ENCODE data around the gene TP53TG3E. TPM values are rescaled to one million over a fixed set of nuclear protein-coding genes. Genes with fewer than 3 reads are reported as not detected.
"Not testable (repeated sequence)": the region's sequence is repeated elsewhere in the genome, so short reads cannot be mapped to it uniquely, and the experiment has no call there.

Gene TP53TG3E, protein sequence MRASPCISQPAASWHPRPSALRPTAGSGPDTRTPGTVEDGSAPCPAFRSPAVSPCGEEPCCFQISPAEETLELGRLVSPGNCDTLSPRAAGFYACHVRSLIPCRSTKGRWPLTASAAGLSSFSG
- total RNA-seq (2013; cell fraction: nucleolus; rRNA removed): not detected in 2 replicates
- total RNA-seq (2014; rRNA removed): not detected in 2 replicates
- total RNA-seq (2014; rRNA removed; fragmentation: Illumina TruSeq; extraction: Trizol): not detected in 2 replicates
- total RNA-seq (2021): not detected in 2 replicates
- polyA plus RNA-seq (2011; ENCODE audit: low read depth): not detected
- not detected in 2 replicates for polyA plus RNA-seq (2011; rRNA removed)
- polyA plus RNA-seq (2011; cell fraction: cytosol; rRNA removed): not detected in 2 replicates
- not detected in 2 replicates for polyA plus RNA-seq (2011; cell fraction: nucleus; rRNA removed)
- not detected in 2 replicates for polyA plus RNA-seq (2012)
- not detected in 2 replicates for polyA plus RNA-seq (2014; fragmentation: Illumina TruSeq; extraction: Trizol)
- polyA plus RNA-seq (2014; fragmentation: Nextera tagmentation; extraction: Ambion mirVana): not detected
- polyA plus RNA-seq (2014; rRNA removed): not detected in 2 replicates
- polyA plus RNA-seq (2016; fragmentation: Nextera tagmentation; extraction: Ambion mirVana): not detected
- not detected in 2 replicates for polyA minus RNA-seq (2011; rRNA and poly(A)+ RNA removed)
- not detected in 2 replicates for polyA minus RNA-seq (2011; cell fraction: cytosol; rRNA and poly(A)+ RNA removed)
- polyA minus RNA-seq (2011; cell fraction: nucleus; rRNA and poly(A)+ RNA removed): not detected in 2 replicates
- not detected for Bru-seq, nascent RNA
- not detected for BruChase-seq, experiment 1, labeled RNA remaining after a 6-hour chase
- not detected for BruChase-seq, experiment 2, labeled RNA remaining after a 2-hour chase
- long read RNA-seq, experiment 1: 0 reads
- long read RNA-seq, experiment 2: 0 reads

DNA sequence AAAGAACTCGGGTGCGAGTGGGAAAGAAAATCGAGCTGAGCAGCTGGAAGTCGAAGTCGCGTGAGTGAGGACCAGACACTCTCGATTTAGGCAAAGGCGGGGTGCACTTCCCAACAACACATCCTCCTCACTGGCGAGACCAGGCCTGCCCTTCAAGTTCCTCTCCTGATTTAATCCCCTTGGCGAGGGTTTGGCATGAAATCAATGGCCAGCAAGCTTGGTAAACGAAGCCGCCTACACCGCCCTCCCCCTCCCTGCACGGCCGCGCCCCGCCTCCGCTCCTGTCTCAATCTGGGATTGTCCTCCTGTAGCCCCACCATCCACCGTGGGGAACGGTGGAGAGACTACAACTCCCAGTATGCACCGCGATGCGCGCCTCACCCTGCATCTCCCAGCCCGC is at the start of gene TP53TG3E:
Gene TP53TG3E, plus strand, starts transcription at position 301 of the 400 bp plus-strand sequence. Its CDS starts 68 bp downstream, at position 369.
- H3K36me3 ChIP-seq (ENCODE audit: control insufficient read depth in 2 of 2, insufficient read depth in 2 of 2, low read length in 1 of 2); H2AFZ ChIP-seq (ENCODE audit: control insufficient read depth, low read depth, low read length); POLR2A ChIA-PET; CTCF ChIA-PET; H3K27me3 ChIP-seq (replicated peaks in 1 of 2; ENCODE audit: control insufficient read depth in 2 of 2, insufficient read depth in 2 of 2, low read length in 1 of 2); H3K9ac ChIP-seq (ENCODE audit: control insufficient read depth, insufficient read depth, low read length); SMC1A ChIA-PET (ENCODE audit: uncharacterized antibody, unreplicated experiment); H4K20me1 ChIP-seq (ENCODE audit: control insufficient read depth, insufficient read depth); H3K4me3 ChIP-seq; BruUV-seq (replicated peaks); H3K79me2 ChIP-seq (ENCODE audit: control insufficient read depth, insufficient read depth, low read length); intact Hi-C loops (cut with micrococcal nuclease; ENCODE audit: unreplicated experiment); H3K27ac ChIP-seq (ENCODE audit: control insufficient read depth, insufficient read depth); H3K4me1 ChIP-seq (ENCODE audit: control insufficient read depth, insufficient read depth, low read length); H3K4me2 ChIP-seq (ENCODE audit: control insufficient read depth, insufficient read depth); RAD21 ChIA-PET (ENCODE audit: unreplicated experiment); FAIRE-seq; H3K9me3 ChIP-seq (replicated peaks; ENCODE audit: control insufficient read depth, insufficient read depth, low read length); DNase-seq (ENCODE audit: low read depth, low spot score); ATAC-seq; in situ Hi-C loops (cut with MboI): not testable (repeated sequence)
- WGBS (ENCODE audit: insufficient coverage, insufficient replicate concordance, low lambda C conversion rate, missing lambda C conversion rate): no CpG with 5 or more reads among the region's 25 CpGs

DNA sequence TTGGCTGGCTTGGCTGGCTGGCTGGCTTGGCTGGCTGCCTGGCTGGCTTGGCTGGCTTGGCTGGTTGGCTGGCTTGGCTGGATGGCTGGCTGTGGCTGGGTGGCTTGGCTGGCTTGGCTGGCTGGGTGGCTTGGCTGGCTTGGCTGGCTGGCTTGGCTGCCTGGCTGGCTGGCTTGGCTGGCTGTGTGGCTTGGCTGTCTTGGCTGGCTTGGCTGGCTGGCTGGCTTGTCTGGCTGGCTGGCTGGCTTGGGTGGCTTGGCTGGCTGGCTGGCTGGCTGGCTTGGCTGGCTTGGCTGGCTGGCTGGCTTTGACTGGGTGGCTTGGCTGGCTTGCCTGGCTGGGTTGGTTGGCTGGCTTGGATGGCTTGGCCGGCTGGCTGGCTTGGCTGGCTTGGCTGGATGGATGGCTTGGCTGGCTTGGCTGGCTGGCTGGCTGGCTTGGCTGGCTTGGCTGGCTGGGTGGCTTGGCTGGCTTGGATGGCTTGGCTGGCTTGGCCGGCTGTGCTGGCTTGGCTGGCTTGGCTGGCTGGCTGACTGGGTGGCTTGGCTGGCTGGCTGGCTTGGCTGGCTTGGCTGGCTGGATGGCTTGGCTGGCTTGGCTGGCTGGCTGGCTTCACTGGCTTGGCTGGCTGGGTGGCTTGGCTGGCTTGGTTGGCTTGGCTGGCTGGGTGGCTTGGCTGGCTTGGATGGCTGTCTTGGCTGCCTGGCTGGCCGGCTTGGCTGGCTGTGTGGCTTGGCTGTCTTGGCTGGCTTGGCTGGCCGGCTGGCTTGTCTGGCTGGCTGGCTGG is 32.3 kb downstream of the TP53TG3E start:
- WGBS (ENCODE audit: insufficient coverage, insufficient replicate concordance, low lambda C conversion rate, missing lambda C conversion rate): 28% methylated on average over 4 of the region's 4 CpGs
- H3K4me3 ChIP-seq; in situ Hi-C loops (cut with MboI); CTCF ChIA-PET; intact Hi-C loops (cut with micrococcal nuclease; ENCODE audit: unreplicated experiment); H3K36me3 ChIP-seq (ENCODE audit: control insufficient read depth in 2 of 2, insufficient read depth in 2 of 2, low read length in 1 of 2); H4K20me1 ChIP-seq (ENCODE audit: control insufficient read depth, insufficient read depth); H2AFZ ChIP-seq (ENCODE audit: control insufficient read depth, low read depth, low read length); H3K9me3 ChIP-seq (replicated peaks; ENCODE audit: control insufficient read depth, insufficient read depth, low read length); H3K4me2 ChIP-seq (ENCODE audit: control insufficient read depth, insufficient read depth); H3K79me2 ChIP-seq (ENCODE audit: control insufficient read depth, insufficient read depth, low read length); BruUV-seq (replicated peaks); ATAC-seq; RAD21 ChIA-PET (ENCODE audit: unreplicated experiment); H3K27ac ChIP-seq (ENCODE audit: control insufficient read depth, insufficient read depth); H3K27me3 ChIP-seq (replicated peaks in 1 of 2; ENCODE audit: control insufficient read depth in 2 of 2, insufficient read depth in 2 of 2, low read length in 1 of 2); DNase-seq (ENCODE audit: low read depth, low spot score); FAIRE-seq; POLR2A ChIA-PET; H3K9ac ChIP-seq (ENCODE audit: control insufficient read depth, insufficient read depth, low read length); H3K4me1 ChIP-seq (ENCODE audit: control insufficient read depth, insufficient read depth, low read length); SMC1A ChIA-PET (ENCODE audit: uncharacterized antibody, unreplicated experiment): not testable (repeated sequence)

DNA sequence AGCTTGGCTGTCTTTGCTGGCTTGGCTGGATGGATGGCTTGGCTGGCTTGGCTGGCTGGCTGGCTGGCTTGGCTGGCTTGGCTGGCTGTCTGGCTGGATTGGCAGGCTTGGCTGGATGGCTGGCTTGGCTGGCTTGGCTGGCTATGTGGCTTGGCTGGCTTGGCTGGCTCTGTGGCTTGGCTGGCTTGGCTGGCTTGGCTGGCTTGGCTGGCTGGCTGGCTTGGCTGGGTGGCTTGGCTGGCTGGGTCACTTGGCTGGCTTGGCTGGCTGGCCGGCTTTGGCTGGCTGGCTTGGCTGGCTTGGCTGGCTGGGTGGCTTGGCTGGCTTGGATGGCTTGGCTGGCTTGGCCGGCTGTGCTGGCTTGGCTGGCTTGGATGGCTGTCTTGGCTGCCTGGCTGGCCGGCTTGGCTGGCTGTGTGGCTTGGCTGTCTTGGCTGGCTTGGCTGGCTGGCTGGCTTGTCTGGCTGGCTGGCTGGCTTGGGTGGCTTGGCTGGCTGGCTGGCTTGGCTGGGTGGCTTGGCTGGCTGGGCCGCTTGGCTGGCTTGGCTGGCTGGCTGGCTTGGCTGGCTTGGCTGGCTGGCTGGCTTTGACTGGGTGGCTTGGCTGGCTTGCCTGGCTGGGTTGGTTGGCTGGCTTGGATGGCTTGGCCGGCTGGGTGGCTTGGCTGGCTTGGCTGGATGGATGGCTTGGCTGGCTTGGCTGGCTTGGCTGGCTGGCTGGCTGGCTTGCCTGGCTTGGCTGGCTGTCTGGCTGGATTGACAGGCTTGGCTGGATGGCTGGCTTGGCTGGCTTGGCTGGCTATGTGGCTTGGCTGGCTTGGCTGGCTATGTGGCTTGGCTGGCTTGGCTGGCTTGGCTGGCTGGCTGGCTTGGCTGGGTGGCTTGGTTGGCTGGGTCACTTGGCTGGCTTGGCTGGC is 33.8 kb downstream of the TP53TG3E start:
- RAD21 ChIA-PET (ENCODE audit: unreplicated experiment); POLR2A ChIA-PET; H3K4me3 ChIP-seq; ATAC-seq; FAIRE-seq; CTCF ChIA-PET; H3K27ac ChIP-seq (ENCODE audit: control insufficient read depth, insufficient read depth); H3K79me2 ChIP-seq (ENCODE audit: control insufficient read depth, insufficient read depth, low read length); H3K4me1 ChIP-seq (ENCODE audit: control insufficient read depth, insufficient read depth, low read length); SMC1A ChIA-PET (ENCODE audit: uncharacterized antibody, unreplicated experiment); H2AFZ ChIP-seq (ENCODE audit: control insufficient read depth, low read depth, low read length); DNase-seq (ENCODE audit: low read depth, low spot score); intact Hi-C loops (cut with micrococcal nuclease; ENCODE audit: unreplicated experiment); H3K9ac ChIP-seq (ENCODE audit: control insufficient read depth, insufficient read depth, low read length); H3K36me3 ChIP-seq (ENCODE audit: control insufficient read depth in 2 of 2, insufficient read depth in 2 of 2, low read length in 1 of 2); H3K27me3 ChIP-seq (replicated peaks in 1 of 2; ENCODE audit: control insufficient read depth in 2 of 2, insufficient read depth in 2 of 2, low read length in 1 of 2); in situ Hi-C loops (cut with MboI); H3K9me3 ChIP-seq (replicated peaks; ENCODE audit: control insufficient read depth, insufficient read depth, low read length); H3K4me2 ChIP-seq (ENCODE audit: control insufficient read depth, insufficient read depth); H4K20me1 ChIP-seq (ENCODE audit: control insufficient read depth, insufficient read depth); BruUV-seq (replicated peaks): not testable (repeated sequence)
- WGBS (ENCODE audit: insufficient coverage, insufficient replicate concordance, low lambda C conversion rate, missing lambda C conversion rate): 44% methylated on average over 5 of the region's 5 CpGs

Measured in GM12878 (cell line).